HG03095 (cell line): Measurements from ENCODE around the gene SNX19.

ENCODE experiments used
- ATAC-seq: cut with Tn5 transposase; IDR thresholded peaks from one replicate; pipeline ENCODE4 v1.9.1; 2021; ENCODE audit warnings: moderate library complexity; ENCODE audit not compliant: unreplicated experiment

Gene SNX19

DNA sequence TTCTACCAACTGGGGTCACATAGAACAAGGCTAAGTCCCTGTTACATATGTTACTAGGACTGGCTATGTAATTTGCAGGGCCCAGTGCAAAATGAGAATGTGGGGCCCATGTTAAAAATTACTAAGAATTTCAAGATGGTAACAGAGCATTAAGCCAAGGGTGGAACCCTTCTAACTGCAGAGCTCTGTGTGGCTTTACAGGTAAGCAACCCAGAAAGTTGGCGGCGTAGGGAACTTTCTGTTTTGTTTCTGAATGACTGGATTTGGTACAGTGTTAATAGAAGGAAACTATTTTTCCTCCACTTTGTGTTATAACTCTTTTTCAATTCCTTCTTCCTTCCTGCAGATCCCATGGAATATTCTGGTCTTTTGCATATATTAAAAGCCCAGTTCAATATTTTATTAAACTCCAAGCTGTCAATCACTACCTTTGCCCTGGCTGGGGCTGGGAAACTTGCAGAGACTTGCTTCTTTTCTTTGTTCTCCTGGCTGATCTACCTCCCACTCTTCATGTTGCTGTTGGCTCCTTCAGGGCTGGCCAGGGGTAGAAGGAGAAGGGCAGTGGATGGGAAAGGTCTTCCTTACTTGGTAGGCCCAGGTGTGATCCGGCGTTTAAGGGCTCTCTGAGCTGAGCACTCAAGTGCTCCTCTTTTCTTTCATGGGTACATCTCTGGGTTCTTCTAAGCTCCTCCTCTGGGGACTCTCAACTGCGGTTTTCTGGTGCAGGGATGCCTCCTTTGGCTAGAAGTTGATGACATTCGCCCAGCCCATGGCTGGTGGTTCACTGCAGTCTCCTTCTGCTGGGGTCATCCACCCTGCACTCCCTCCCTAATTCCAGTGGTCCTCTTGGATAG lies 67.7 kb downstream of the SNX19 start:
- no peak for ATAC-seq

GRCh38 chr11:130847517-130847916 lies 68.8 kb downstream of the SNX19 start:
- ATAC-seq, result no peak

GRCh38 chr11:130846606-130847005 lies 69.7 kb downstream of the SNX19 start:
- no peak for ATAC-seq

DNA sequence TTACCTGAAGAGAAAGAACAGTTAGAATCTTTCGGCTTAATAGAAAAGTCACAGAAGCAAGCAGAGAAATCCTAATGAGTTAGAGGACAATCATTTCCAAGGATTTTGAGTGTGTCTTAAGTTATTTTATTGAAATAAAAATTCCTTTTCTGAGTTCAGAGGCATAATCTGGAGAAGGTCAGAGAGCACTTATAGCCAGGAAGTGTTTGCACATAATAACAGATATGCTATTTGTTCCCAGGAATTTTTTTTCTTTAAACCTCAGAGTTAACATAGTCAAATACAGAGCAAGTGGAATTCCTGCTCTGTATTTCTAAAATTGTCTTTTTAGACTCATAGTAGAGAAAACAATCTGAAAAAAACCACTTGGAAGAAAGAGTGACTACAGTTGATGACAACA lies 74.3 kb downstream of the SNX19 start:
- no peak for ATAC-seq

- no peak for ATAC-seq
Observed at GRCh38 chr11:130840679-130841078, 75.6 kb downstream of the SNX19 start.

DNA sequence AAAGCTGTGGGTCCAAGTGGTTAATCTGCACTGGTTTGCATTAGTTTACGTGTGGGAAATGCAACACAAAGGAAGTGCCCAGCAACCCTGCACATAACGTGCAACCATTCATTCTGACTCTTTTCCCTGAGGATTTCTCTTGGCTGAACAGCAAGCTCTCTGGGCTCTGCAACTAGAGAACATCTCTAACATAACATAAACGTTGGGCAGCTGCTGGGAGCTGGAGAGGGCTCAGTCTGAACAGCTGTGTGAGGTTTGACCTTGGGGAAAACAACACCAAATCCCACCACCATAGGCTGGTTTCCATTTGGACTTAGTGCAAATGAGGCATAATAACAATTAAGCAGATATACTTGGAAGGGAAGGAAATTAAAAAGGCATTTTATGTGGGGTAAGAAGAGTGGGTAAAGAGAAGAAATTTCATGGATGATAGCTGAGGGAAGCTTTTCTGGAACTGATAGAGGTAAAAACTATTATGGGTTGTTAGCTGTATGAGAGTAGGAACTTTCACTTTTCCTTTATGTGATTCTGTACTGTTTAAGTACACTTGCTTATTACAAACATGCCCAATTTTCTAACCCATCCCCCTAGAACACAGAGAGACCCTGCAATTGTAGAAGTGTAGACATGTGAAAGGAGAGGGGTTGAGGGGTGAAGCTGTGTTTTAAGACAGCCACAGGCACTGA lies 76.2 kb downstream of the SNX19 start:
- no peak for ATAC-seq

- no peak for ATAC-seq
Observed at GRCh38 chr11:130837194-130837593, 79.1 kb downstream of the SNX19 start.

GRCh38 chr11:130834886-130835285 lies 81.4 kb downstream of the SNX19 start:
- no peak for ATAC-seq

- ATAC-seq, result no peak
Observed at GRCh38 chr11:130832566-130833425, 83.5 kb downstream of the SNX19 start.

DNA sequence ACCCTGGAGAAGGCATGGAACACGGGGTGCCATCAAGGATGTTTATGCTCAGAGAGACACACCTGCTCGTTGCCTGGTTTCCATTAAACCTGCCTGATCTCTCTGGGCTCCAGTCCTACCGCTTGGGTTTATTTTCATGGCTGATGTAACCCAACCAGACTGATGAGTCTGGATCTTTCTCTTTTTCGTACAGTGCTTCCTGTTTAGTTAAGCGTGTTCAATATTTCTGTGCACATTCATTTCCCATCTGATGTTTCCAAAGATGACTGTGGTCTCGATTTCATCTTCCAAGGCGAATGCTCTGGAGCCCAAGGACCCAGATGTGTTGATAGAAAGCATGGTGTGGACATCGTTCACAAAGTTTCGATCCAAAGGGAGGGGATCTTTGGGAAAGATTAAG lies 84.3 kb downstream of the SNX19 start:
- ATAC-seq, result no peak

- ATAC-seq, result no peak
Observed at GRCh38 chr11:130831506-130831905, 84.8 kb downstream of the SNX19 start.

- no peak for ATAC-seq
Observed at GRCh38 chr11:130830566-130830965, 85.7 kb downstream of the SNX19 start.

DNA sequence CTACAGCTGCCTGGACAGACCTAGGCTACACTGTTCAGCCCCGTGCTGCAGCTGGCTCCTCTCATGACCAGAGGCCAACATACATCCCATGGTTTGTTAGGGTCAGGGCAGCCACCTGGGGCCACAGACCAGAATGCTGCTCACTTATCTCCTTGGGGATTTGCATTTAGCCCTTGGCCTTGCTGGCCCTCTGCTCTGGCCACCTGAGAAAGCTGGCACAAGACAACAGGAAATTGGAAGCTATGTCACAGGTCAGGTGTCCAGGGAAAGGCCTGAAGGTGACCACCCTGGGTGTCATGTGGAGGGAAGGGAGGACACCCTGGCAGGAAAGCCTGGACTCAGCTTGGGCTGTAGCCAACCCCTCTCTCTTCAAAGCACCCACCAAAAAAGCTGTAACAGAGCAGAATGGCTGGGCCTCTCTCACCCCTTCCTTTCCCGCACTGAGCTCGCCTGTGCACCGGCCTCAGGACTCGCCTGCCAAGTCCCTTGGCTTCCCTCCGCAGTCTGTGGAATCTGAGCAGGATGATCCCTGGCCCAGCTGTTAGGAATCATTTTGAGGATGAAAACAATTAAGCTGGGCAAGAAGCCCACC lies 86.3 kb downstream of the SNX19 start:
- ATAC-seq, result no peak

- no peak for ATAC-seq
Observed at GRCh38 chr11:130828741-130829140, 87.5 kb downstream of the SNX19 start.

GRCh38 chr11:130827451-130828377 lies 88.6 kb downstream of the SNX19 start:
- no peak for ATAC-seq

DNA sequence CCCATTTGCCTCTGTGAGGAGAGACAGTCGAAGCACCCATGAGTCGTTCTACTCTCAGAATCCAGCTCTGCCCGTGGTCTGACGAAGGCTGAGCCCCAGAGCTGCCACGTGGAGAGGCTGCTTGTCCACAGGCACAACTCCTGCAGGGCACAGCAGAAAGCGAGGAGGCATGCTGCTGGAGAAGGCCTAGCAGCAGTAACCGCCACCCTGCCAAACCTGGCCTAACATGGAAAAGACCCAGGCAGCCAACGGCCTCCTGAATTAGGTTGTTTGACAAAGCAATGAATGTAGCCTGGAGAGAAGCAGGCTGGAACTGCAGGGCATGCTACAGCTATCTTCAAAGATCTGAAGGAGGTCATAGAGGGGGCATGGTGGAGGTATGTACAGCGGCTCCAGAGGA lies 89.7 kb downstream of the SNX19 start:
- ATAC-seq, result no peak

DNA sequence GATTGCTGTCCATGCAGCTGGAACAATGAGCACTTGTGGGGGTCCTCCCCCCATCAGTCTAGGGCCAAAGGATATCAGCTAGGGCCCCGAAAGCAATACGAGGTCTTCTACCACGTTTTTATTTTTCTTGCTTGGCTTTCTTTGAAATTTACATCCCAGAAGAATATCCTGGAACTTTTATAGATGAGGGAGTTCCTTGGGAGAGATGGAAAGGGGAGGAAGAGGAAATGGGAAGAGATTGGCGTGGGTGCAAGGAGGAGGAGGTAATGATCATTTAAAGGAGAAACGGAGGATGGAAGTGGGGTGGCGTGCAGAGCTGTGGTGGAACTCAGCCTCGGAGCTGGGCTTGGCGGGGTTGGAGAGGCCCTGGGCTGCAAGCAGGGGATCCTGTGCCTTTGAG lies 90.3 kb downstream of the SNX19 start:
- no peak for ATAC-seq

DNA sequence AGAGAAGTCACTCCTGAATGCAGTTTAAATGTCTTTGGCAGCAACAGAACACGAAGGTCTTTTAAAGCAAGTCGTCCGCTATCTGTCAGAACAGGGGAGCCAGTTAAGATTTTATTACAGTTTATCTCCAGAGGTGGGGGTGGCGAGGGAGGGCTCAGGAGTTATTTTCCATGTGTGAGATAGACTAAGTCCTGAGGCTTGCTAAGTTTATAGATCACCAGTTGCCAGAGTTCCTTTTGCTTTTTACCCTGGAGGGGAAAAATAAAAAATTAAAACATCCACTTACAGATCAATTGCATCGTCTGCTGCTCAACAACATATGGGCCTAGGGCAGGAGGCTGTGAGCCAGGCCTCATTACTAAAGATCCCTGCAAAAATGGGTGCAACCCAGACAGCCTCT lies 90.7 kb downstream of the SNX19 start:
- ATAC-seq, result no peak
